SK-N-MC (cell line): ENCODE measurements around the gene ATP5MK.

ENCODE experiments used
- EZH2 ChIP-seq: fragments of 200-600 bp; sonication (generic); IDR thresholded peaks from one replicate; pipeline ENCODE4 v1.6.1; 2017; ENCODE audit warnings: antibody characterized with exemption
- POLR2AphosphoS5 ChIP-seq: IDR thresholded peaks from 2 replicates; pipeline ENCODE4 v1.6.1; 2012; ENCODE audit warnings: mild to moderate bottlenecking, low read depth, low read length, borderline replicate concordance

DNA sequence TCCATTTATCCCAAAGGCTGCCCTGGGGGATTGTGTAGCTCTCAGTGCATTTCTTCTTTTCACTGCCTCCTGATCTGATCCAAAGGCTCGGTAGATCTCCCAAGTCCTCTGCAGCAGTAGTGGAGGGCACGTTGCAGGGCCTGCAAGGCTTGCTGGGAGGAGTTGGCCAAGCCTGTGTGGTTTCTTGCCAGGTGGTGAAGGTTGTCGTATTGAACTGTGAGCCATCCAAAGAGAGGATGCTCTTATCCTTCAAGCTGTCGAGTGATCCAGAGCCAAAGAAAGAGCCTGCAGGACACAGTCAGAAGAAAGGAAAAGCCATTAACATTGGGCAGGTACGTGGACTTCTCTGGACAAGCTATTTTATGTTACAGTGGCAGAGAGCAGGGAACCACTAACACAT is 21.3 kb upstream of the ATP5MK start:
- TF ChIP-seq EZH2 (no peak), POLR2AphosphoS5 (no peak)
